Right ventricle myocardium inferior (tissue), 1 donor: ENCODE data around the gene COL6A2. TPM values are rescaled to one million over a fixed set of nuclear protein-coding genes. Genes with fewer than 3 reads are reported as not detected.
"Not testable (repeated sequence)": the region's sequence is repeated elsewhere in the genome, so short reads cannot be mapped to it uniquely, and the experiment has no call there.

Experiments
- ATAC-seq: fragments of 200-7000 bp; cut with Tn5 transposase; one replicate; pipeline ENCODE4 v1.9.1; 2020; ENCODE audit warnings: mild to moderate bottlenecking, moderate library complexity
- DNase-seq: peaks from one replicate; pipeline ENCODE4 v3.0.0; 2021; ENCODE audit errors: missing footprints
- intact Hi-C: fragments of 100-400 bp; cut with DNase I; formaldehyde crosslinking; loops from one replicate; pipeline ENCODE4 v1.11.0; 2022
- total RNA-seq: library from RNA; stranded (reverse); fragmentation: NEBNext Ultra II Directional; extraction: Animal tissue kit (Norgen Biotek cat#: 25700); gene quantifications from one replicate; pipeline ENCODE4 v1.2.1, GENCODE V29; 2021
- donor health status: DM: no; HTN: yes; CAD: no; lungs with severe emphysema.

COL6A2 gene
- total RNA-seq, 1 donor from 2014 or later, result 254 TPM

GRCh38 chr21:46155514-46156377, 57.8 kb downstream of the COL6A2 start, which contains the start of gene FTCD:
Gene FTCD, minus strand, starts transcription at chr21:46155579. Its CDS starts 56 bp downstream, at chr21:46155523.
- no peak for ATAC-seq
- intact Hi-C loops, result no loop called here
- no peak for DNase-seq

DNA sequence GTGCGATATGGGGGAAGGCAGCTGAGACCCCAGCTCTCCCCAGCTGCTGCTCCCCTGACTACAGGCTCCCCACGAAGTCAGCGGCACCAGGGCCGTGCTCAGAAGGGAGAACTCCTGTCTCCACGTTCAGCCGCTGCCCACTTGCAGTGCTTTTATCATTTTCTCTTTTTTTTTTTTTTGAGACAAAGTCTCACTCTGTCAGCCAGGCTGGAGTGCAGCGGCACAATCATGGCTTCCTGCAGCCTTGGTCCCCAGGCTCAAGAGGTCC, 58.4 kb downstream of the COL6A2 start:
- ATAC-seq (no peak), DNase-seq (no peak)
- intact Hi-C loops, result no loop called here

DNA sequence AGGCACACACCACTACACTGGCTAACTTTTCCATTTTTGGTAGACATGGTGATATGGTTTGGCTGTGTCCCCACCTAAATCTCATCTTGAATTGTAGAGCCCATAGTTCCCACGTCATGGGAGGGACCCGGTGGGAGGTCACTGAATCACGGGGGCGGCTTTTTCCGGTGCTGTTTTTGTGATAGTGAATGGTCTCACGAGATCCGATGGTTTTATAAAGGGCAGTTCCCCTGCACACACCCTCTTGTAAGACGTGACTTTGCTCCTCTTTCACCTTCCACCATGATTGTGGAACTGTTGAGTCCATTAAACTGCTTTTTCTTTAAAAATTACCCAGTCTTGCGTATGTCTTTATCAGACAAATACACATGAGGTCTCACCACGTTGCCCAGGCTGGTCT, 58.8 kb downstream of the COL6A2 start:
- intact Hi-C loops, result no loop called here
- DNase-seq, result no peak

GRCh38 chr21:46157396-46157986, 59.6 kb downstream of the COL6A2 start:
- DNase-seq (no peak), ATAC-seq (no peak)
- intact Hi-C loops, result no loop called here

More for the DNA sequence above, 58.8 kb downstream of the COL6A2 start:
- no peak for ATAC-seq

GRCh38 chr21:46157987-46158451, 60.1 kb downstream of the COL6A2 start:
- ATAC-seq (no peak), DNase-seq (no peak)
- intact Hi-C loops, result no loop called here

GRCh38 chr21:46158666-46159300, 60.9 kb downstream of the COL6A2 start:
- DNase-seq (no peak), ATAC-seq (no peak)
- intact Hi-C loops, result no loop called here

GRCh38 chr21:46159390-46159789, 61.5 kb downstream of the COL6A2 start:
- intact Hi-C loops, result no loop called here
- no peak for ATAC-seq
- no peak for DNase-seq

- ATAC-seq (no peak), DNase-seq (no peak)
- intact Hi-C loops, result no loop called here
Measured at GRCh38 chr21:46159841-46160656, 62.1 kb downstream of the COL6A2 start.

DNA sequence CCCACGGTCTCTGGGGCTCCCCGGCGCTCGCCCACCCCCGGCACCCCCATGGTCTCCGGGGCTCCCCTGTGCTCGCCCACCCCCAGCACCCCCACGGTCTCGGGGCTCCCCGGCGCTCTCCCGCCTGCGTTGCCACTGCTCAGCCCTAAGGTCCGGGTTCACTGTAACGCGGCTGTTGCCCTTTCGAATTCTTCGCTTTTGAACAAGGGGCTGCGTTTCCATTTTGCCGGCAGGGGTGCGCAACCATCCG, 62.7 kb downstream of the COL6A2 start:
- no peak for DNase-seq
- intact Hi-C loops, result no loop called here

DNA sequence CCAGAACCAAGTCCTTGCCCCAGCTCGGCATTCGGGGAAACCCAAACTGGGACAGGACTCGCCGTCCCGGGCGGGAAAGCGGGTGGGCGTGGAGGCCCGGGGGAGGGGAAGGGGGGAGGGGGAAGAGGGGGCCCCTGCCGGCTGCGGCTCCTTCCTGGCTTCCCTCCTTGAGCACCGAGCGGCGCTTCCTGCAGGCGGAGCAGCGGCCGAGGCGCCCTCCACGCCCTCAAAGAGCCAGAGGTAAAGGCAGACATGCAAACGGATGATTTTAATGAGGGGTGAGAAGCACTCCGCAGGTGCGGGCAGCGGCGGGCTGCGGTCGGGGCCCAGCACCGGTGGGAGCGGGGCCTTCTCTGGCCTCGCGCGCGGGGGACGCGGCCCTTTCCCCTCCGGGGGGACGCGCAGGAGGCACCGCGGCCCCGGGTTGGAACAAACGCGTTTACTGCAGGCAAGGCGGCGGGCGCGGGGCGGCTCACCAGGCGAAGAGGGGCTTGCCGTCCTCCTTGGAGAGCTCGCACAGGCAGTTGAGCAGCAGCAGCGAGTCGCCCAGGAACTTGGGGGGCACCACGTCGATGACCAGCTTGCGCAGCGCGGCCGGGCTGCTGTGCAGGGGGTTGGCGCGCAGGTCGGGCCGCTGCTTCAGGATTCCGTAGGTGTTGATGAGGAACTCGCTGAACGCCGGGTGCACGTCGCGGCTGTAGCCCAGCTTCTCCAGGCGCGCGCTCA, 63.2 kb downstream of the COL6A2 start:
- ATAC-seq (no peak), DNase-seq (no peak)
- intact Hi-C loops, result no loop called here

More for the DNA sequence above, 62.7 kb downstream of the COL6A2 start:
- ATAC-seq, result no peak

GRCh38 chr21:46161633-46162592, 64.0 kb downstream of the COL6A2 start:
- ATAC-seq, result no peak

DNA sequence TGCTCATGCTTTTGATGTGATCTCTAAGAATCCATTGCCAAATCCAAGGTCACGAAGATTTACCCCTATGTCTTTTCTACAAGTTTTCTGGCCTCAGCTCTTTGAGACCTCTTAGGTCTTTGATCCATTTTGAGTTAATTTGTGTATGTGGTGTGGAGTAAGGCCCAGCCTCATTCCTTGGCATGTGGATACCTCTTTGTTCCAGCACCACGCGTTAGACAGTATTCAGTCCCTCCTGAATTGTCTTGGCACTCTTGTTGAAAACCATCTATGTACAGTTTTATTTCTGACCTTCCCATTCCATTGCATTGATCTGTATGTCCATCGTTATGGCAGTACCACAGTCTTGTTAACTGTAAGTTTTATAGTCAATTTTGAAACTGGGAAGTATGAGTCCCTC, 65.5 kb downstream of the COL6A2 start:
- no peak for DNase-seq
- intact Hi-C loops, result no loop called here
- ATAC-seq, result no peak

More at GRCh38 chr21:46161633-46162592, 64.0 kb downstream of the COL6A2 start:
- intact Hi-C loops, result no loop called here
- DNase-seq, result peak; percentile 58

- ATAC-seq, result no peak
- intact Hi-C loops, result no loop called here
- no peak for DNase-seq
Measured at GRCh38 chr21:46165098-46165497, 67.2 kb downstream of the COL6A2 start.

GRCh38 chr21:46168238-46168637, 70.3 kb downstream of the COL6A2 start:
- no peak for ATAC-seq
- intact Hi-C loops, result no loop called here
- no peak for DNase-seq

DNA sequence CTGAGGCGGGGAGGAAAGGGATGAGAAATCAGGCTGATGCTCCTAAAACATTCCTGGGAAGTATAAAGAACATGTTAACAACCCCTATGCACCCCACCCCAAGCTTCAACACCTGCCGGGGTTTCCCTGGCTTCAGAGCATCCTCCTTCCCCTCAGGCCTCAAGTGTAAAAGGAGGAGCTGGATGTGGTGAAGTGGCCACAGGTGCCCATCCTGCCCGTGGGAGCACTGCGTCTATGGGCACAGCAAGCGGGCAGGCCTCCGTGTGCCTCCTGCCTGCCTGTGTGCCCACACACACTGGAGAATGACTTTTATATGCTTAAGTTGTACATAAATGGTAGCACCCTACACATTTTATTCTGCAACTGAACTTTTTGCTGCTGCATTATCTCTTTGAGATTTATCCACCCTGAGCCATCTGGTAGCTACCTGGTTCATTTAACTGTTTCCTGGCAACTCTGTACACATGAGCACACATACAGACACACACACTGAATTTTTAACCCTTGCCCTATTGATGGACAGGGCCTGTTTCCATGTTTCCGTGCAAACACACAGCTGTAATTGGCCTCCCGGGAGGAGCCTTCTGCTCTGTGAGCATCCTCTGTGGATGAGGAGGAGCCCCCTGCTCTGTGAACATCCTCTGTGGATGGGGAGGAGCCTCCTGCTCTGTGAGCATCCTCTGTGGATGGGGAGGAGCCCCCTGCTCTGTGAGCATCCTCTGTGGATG, 70.9 kb downstream of the COL6A2 start:
- ATAC-seq (no peak), DNase-seq (no peak)
- intact Hi-C loops, result no loop called here

GRCh38 chr21:46170436-46171193, 72.7 kb downstream of the COL6A2 start:
- intact Hi-C loops, DNase-seq, ATAC-seq: not testable (repeated sequence)
